HT-29 (cell line): ENCODE measurements around the gene FEV. TPM values are rescaled to one million over a fixed set of nuclear protein-coding genes. Genes with fewer than 3 reads are reported as not detected.

Source experiments
- DNase-seq: peaks from one replicate; pipeline ENCODE4 v3.0.0-alpha.2; 2015; ENCODE audit warnings: low spot score
- total RNA-seq: library from RNA; depleted of rRNA; stranded (reverse); fragments of >200 nt; shearing (Covaris generic); gene quantifications from 2 replicates; pipeline ENCODE4 v1.2.3, GENCODE V29; 2014; rRNA removed

Gene FEV
- not detected in 2 replicates for total RNA-seq

DNA sequence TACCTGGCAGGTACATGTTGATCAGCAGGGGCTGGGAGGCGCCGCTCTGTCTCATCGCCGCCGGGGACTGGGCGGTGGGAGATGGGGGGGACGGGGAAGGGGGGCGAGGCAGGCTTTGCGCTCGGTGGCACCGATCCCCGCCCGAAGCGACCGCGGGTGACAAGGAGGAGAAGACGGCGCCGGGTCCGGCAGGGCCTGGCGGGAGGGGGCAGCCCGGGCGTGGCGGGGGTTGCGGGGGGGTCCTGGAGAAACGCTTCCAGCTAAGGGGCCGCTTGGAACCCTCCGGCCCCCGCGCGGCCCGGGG is at the start of gene FEV:
TSS of gene FEV (minus strand) at position 164 of the 304 bp plus-strand sequence. CDS start at position 55, 109 bp downstream.
- no peak for DNase-seq

DNA sequence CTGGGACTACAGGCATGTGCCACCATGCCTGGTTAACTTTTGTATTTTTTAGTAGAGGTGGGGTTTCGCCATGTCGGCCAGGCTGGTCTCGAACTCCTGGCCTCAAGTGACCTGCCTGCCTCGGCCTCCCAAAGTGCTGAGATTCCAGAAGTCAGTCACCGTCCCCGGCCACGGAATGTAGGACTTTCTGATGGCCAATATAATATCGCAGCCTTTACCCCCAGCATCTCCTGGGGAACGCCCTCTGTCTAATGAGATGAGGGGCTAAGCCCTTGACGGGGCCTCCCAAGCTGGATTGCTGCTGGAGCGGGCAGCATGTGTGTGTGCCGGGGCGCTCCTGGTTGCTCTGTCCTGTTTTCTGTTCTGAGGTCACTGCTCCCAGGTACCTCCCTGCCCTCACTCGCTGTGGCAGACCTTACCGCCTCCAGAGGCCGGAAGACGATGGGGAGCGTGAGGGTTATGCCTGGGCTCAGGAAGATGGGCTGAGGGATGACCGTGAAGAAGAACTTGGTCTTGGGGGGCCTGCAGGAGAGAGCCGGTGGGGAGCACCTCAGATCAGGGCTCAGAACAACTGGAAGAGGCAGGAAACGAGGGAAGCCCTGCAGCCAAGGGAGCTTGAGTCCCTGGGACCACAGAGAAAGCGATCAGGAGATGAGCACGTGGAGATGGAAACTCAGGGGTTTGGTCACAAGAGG is 47.2 kb upstream of the FEV start:
- DNase-seq, result no peak

DNA sequence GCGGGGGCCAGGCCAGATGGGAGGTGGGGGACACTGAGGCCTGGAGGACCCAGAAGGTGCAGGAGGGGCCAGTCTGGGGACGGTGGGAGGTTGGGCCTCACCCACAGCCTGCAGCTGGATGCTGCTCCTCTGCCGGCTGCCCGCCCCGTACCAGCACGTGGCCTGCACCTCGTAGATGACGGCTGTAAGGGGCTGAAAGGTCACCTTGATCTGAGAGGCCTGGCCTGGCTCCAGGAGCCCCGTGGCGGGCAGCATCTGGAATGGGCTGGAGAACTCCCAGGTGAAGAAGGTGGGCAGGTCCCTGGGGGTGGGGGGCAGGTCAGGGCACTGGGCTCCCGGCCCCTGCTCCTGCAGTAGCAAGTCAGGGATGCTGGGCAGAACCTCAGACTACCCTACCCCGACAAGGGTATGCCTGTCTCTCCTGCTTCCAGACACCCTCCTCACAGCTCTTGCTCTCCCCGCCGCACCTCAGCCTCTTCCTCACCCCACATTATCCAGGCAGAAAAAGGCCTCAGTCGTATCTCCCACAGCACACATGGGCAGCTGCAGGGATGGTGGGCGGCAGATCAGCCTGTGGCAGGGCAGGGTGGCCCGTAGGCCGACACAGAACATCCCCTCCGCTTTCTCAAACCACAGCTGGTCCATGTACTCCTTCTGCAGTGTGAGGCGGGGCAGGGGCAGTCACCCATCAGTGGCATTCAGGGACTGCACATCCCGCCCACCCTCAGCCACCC is 46.2 kb upstream of the FEV start:
- DNase-seq, result no peak

DNA sequence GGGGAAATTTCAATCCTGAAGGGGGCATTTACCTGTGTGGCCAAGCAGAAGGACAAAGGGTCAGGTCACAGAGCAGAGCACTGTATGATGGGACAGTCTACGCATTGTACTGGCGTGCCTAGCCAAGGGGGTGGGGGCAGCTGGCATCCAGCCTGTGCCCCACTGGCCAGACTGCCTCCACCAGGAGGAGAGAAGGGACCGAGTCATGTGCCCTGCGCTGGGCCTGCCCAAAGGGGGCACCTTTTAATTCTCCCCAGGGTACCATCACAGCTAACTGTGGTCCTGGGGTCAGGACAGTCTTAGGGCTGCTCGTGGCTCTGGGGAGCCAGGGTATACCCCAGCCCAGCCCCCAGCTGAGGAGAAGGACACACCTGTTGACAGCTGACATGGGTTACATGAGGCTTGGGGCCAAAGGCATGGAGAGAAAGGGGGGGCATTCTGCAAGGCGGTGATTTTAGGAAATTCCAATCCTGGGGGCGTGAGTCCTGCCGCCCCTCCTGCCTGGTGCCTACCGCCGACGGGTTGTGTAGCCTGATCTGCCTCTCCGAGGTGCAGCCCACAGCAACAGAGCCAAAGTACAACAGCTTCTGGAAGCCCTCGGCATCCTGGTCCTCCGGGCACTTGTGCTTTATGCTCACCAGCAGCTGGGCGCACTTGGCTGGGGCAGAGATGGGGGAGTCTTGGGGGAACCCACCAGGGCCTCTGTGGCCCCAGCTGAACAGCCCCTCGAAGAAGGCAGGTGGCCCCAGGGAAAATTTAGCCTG is 45.4 kb upstream of the FEV start:
- no peak for DNase-seq

DNA sequence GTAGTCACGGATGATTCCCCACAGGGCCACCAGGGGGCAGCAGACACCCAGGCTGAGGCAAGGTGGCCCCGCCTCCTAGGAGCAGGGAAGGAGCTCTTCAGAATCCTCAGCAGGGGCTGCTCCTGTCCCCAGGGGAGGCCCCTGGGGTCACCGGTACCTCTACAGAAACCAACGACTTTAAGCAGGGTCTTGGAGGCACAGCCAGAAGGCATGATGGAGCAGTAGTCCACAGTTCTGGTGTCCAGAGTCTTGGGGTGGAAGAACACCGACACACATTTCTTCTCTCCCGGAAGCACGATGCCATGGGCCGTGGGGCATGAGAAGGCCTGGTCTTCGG is 44.8 kb upstream of the FEV start:
- peak; percentile 90 for DNase-seq

DNA sequence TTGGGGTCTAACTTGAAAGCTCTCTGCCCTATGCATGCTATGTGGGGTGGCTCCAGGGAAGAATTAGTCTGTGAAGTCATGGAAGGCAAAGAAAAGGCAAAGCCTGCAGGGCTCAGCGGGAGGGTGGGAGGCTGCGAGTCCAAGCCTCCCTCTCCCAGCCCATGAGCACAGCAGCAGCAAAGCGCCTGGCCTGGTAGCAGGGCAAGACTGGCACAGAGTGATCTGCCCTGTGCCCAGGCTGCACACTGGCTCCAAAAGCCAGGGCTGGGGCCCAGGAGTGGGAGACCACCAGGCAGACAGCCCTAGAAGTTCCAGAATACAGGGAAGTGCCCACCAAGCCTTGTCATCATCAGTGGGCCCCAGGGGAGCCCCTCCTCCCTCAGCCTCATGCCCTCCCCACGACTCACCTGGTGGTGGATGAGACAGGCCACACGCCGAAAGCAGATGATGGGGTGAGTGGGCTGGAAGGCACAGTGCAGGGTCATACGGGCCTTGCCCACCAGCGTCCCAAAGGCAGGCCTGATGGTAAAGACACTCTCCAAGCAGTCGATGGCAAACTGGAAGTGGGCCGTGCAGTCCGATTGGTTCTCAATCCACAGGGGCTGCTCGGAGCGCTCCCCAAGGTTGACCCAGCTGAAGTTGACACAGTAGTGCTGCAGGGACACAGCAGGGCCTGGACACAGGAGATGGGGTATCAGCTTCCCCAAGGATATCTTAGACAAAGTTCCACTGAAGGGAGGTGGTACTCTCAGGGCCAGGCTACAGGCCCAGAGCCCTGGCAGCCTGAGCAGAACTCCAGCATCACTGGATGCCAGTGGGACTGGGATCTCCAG is 44.2 kb upstream of the FEV start:
- DNase-seq, result no peak

DNA sequence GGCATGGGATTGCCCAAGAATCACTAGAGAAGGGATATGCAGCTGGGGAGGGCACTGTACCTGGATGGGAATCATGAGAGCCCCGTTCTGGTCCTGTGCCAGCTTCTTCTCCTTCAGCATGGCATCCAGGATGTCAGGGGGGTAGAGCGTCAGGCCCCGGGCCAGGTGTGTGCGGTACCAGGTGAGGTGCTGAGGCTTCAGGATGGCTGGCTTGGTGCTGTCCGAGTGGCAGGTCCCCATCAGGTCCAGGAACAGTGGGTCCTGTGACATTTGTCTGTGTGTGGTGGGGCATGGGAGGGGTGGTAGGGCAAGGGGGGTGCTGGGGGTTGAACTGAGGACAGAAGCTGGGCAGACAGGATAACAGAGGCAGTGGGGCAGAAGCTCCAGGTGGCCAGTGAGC is 43.2 kb upstream of the FEV start:
- no peak for DNase-seq

DNA sequence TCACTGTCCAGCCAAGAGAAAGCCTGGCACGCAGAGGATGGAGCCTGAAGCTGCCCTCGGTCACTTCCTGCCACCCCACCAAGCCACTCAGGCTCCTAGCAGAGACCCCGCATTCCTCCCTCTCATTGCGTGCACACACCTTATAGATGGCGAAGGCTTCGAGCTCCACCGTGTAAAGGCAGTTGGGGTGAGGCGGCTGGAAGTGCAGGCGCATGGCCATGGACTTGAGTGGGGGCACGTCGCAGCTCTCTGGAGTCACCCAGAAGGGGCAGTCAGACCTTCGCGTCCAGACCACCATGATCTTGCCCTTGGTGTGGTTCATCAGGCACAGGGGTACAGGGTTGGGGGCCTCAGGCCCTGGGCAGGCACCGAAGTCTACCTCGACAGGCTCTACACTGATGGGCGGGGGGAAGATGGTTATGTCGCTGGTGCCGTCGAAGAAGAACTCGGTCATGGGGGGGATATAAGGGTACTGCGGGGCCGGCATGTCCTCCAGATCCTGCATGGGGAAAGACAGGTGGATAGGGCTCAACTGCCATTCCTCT is 42.6 kb upstream of the FEV start:
- no peak for DNase-seq

DNA sequence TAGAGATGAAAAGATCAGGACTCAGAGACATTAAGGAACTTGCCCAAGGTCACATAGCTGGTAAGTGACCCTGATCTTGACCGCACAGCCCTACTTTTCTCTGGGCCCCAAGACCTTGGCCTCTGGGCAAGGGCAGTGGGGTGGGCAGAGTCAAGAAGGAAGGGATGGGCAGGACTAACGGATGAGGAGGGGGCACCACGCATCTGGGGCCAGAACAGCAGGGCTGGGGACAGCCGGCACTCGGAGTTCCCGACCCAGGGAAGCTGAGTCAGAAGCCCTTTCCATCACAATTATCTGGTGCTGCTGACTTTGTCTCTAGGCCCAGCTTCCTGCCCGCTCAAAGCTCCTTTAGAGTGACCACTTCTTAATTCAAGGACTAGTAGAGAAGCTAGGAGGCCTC is 42.0 kb upstream of the FEV start:
- no peak for DNase-seq

DNA sequence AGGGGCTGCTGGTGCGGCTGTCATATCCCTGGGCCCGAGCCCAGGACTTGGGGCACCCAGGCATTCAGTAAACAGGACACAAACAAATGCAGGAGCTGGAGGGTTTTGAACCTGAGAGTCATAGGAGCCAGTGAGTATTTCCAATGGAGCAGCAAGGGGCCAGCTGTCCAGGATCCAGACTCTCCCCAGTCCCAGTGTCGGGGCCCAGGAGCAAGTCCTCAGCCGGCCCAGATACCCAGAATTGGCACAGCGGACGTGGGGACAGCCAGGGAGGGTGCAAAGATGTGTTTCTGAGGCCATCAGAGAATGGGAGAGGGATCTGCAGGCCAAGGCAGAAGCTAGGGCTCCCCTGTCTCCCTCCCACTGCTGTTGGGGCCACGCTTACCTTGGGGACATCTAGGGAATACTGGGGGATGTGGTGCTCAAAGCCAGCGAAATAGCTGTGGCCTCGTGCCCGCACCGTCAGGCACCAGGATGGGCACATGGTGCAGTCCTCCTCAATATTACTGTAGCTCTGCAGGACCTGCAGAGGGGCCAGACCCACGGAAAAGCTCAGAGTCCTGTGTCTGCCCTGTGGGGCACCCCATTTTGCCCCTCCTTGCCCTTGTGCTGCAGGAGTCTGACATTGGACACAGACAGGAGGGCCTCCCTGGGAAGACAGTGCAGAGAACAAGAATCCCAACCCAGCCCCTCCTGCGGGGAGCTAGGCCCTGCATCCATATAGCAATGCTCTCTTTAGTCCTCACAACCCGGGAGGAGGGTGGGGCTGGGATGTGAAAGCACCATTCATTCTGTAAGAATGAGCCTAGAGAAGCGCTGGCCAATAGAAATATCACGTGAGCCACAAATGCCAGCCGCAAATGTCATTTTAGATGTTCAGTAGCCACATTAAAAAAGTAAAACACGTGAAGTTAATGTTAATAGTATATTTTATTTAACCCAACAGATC is 40.9 kb upstream of the FEV start:
- no peak for DNase-seq

DNA sequence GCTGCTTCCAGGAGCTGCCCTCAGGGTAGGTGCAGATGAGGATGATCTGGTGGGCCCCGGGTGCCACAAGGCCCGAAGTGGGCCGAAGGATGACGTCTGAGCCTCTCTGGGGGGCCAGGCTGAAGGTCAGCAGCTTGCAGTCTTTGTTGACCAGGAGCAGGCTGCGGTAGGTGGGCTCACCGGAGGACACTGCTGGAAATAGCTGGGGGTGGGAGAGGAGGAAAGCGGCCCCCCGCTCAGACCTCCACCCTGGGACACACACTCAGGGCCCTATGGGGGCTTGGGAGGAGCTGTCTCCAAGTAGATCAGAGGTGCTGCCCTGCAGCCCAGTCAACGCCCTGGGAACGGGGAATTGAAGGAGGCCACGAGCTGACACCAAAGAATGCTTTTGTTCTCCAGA is 39.1 kb upstream of the FEV start:
- no peak for DNase-seq

DNA sequence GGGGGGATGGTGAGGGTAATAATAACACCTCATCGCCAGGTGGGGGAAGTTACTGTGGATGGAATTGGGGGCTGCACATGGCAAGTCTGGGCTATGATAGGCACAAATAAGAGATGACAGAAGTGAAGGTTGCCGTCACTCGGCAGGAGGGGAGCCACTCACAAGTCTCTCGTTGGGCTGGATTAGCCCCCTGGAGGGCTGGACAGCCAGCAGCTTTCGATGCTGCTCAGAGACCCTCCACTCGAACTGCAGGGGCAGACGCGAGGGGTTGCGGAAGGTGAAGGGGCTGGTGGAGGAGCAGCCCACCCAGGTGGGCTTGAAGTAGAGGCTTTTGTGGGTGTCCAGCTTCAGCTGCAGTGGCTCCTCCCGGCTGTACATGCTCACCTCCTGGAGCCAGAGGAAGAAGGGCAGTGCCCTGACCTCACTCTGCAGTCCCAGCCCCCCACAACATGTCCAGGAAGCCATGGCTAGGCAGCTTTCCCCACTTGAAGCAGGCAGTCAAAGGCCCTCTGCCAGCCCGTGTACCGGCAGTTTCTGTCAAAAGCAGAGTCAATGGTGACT is 38.1 kb upstream of the FEV start:
- no peak for DNase-seq

DNA sequence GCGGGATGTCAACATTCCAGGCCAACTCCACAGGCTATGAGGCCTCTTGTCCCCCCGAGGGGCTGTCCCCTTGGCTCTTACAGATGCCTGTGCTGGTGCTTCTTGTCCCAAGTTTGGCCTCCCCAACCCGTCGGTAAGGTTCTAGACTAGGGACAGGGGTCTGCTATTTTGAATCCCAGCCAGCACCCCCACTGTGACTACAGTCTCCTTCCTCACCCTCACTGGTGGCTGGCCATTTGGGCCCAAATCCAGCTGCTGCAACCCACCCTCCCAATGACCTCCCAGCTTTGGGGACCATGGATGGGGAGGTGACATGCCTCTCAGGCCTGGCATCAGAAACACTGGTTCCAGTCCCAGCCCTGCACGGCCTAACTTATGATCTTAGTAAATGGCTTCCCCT is 37.6 kb upstream of the FEV start:
- DNase-seq, result no peak

DNA sequence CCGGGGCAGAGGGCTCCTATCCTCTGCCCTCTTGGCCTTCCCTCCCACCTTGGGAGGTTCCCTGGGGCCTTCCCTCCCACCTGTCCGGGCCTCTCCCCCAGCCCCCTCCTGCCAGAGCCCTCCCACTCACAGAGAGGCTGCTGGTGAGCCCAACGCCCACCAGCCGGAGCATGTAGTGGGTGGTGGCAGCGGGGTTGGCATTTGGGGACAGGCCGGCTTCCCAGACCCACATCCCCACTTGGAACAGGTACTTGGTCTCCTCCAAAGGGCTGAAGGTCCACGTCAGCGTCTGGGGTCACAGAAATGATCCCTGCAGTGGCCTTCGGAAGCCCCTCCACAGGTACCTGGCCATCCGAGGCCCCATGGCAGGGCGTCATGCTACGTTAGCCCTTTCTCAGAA is 37.1 kb upstream of the FEV start:
- no peak for DNase-seq

DNA sequence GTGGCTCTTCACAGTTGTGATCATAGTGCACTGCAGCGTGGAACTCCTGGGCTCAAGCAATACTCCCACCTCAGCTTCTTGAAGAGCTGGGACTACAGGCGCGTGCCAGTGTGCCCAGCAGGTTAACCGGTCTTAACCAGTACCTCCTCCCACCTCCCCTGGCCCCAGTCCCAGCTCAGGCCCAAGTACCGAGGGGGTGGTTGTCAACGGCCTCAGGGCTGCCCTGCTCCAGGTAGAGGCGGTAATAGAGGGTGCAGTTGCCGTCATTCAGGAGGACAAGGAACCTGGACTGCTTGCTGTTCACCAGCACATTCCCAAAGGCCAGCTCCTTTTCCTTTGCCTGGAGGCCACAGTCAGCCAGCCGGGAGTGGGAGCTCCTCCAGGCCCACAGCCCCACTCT is 36.6 kb upstream of the FEV start:
- no peak for DNase-seq

DNA sequence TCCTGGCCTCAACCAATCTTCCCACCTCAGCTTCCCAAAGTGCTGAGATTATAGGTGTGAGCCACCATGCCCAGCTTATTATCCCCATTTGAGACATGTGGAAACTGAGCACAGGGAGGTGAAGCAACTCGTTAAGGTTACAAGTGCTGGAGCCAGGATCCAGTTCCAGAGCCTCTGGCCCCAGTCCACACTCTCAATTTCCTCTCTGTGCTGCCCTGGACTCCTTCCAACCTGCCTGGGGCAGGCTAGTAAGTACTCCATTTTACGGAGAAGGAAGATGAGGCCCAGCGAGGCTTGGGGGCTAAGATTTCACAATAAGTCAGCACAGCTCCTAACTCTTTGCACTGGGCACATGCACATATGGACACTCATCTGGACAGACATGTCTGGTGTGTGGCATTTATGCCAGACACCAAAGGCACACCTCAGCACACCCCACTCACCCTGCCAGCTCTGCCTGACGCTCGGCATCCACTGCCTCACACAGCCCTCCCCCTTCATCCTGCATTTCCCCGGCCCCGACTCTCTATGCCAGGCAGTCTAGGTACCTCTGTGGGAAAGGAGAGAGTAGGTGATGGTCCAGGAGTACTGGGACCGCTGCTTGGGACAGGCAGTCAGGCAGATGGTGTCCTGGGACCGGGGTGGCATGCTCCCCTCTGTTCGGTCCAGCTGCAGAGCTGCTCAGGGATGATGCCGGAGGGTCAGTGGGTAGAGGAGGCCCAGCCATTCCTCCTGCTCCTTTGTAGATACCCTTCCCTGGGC is 35.8 kb upstream of the FEV start:
- no peak for DNase-seq

DNA sequence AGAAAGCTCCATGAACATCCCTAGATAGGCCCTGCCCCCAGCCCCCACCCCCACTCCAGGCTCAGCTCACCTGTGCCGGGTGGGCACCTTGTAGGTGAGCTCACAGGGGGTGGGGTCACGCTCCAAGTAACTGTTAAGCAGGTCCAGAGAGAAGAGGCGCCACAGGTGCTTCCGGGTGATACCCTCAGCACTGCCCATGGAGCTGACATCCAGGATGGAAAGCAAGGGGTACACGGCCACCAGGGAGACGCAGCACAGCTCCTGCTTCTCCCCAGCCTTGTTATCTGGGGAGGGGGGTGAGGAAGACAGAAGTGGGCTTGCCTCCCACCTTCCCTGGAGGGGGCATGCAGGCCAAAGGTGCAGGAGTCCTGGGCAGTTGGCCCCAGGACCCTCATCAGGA is 34.5 kb upstream of the FEV start:
- DNase-seq, result no peak

DNA sequence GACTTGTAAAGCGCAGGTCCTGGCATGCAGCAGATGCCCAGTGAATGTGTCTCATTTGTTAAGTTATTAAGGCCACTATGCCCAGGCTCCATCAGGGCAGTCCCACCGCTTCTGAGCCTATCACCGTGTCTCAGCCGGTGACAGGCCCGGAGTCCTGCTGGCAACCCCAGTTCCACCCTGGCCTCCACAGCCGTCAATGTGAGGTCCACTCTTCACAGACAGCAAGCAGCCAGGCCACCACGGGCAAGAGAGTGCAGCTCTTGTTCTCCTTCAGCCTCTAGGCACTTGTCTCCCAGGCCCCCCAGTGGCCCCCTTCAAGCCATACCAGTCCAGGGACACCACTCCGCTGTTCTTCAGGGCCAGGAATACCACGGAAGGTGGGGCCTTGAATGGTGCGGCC is 33.7 kb upstream of the FEV start:
- no peak for DNase-seq

DNA sequence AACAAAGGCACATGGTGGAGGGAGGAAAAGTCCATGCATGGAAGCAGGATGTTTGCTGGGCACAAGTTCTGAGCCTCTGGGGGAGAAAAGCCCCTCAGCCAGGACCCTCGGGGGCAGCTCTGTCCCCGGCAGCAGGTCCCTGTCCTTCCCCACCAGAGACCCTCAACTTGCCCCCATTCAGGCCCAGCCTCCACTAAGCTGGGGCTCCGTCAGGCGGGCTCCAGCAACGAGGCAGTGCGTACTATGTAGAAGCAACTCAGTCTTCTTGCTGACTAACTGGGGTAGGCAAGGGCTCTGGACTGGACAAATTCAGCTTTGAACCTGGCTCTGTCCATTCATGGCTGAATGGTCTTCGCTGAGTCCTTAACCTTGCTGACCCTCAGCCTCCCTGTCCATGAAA is 33.3 kb upstream of the FEV start:
- no peak for DNase-seq
